HG03469 (cell line): ENCODE data around the gene NKX2-4.

Source experiments
- ATAC-seq: cut with Tn5 transposase; IDR thresholded peaks from one replicate; pipeline ENCODE4 v1.9.1; 2021; ENCODE audit warnings: mild to moderate bottlenecking, moderate library complexity, moderate number of reproducible peaks; ENCODE audit not compliant: unreplicated experiment

The NKX2-4 gene

DNA sequence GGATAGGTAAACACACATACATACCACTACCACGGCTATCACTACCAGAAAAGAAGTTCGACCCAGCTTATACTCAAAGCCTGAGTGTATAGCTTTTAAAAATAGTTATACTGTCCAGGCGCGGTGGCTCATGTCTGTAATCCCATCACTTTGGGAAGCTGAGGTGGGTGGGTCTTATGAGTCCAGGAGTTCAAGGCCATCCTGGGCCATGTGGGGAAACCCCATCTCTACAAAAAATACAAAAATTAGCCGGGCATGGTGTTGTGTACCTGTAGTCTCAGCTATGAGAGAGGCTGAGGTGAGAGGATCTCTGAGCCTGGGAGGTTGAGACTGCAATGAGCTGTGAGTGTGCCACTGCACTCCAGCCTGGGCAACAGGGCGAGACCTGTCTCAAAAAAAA, 32.9 kb downstream of the NKX2-4 start:
- no peak for ATAC-seq

DNA sequence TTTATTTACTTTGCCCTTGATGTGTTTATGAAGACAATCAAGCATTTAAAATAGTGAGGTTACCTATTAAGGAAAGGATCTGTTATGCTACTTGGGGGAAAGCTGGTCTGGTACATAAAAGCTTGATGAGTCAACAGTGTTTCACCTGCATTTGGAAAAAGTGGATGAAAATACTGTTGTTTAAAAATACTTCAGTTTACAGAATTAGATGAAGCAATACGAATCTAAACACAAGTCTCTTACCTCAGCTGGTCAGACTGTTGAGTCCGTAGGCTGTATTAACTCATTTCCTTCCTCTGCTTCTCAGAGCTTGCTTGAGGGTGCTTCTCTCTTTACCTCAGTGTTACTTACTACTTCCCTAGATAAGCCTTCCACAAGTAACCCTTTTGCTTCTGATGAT, 36.1 kb downstream of the NKX2-4 start:
- no peak for ATAC-seq

DNA sequence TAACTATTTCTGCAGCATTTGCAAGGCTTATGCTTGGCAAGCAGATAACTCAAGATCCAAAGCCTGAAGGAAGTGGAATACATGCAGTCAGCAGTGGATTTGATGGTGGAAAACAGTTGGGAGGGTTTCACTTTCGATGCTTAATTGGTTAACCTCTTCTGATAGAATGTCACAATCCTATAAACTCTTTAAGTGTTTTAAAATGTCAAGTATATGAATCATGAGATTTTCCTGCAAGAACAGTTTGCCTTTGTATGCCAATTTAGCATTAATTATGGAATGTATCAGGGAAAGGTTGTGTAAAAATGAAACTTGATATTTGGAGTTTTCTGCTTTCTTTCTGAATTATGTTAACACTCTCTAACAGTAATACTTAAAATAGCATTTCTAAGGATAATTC, 36.6 kb downstream of the NKX2-4 start:
- ATAC-seq, result no peak

DNA sequence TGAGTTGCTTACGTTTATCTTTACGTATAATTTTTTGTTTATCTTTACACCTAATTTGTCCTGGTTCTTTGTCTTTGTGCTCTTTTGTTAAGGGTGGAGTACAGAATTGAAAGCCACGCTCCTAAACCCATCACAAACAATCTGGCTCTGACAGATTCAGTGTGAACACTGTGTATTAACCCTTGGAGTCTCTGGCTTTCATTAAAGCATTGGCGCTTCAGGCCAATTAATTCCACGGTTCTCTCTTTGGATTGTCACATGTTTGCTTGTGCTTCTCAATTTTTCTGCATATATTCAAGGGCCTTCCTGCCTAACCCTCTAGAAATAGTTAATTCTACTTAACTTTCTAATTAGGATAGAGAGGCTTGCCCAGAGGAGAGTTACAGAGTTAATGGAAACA, 38.6 kb downstream of the NKX2-4 start:
- ATAC-seq, result no peak

DNA sequence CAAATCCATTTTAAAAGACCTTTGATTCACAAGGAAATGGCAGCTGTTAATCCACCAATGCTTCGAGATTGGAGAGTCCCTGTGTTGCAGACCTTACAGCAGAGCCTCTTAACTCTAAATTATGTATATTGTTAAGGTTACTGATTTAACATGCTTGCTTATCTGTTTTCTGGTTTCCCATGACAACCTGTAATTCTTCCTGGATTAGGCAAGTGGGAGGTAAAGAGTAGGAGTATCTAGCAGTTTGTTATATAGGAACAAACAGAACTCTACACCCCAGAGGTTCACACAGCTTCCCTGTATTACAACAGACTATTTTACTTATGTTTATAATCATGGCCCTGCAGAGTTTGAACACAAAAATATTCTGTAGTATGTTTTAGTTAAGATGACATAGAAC, 39.5 kb downstream of the NKX2-4 start:
- ATAC-seq, result no peak

DNA sequence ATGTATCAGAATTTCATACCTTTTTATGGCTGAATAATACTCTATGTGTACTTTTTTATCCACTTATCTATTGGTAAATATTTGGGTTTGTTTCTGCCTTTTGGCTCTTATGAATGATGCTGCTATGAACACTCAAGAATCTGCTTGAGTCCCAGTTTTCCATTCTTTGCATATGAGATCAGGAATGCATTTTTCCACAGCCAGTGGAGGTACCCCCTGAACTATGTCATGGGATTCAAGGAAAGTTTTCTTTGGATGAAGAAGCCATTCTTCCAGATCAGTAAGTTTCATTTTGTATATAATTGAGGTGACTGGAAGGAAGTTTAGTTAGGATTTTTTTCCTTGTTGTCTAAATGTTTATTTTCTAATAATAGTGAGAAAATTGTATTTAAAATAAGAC, 40.9 kb downstream of the NKX2-4 start:
- ATAC-seq, result no peak

DNA sequence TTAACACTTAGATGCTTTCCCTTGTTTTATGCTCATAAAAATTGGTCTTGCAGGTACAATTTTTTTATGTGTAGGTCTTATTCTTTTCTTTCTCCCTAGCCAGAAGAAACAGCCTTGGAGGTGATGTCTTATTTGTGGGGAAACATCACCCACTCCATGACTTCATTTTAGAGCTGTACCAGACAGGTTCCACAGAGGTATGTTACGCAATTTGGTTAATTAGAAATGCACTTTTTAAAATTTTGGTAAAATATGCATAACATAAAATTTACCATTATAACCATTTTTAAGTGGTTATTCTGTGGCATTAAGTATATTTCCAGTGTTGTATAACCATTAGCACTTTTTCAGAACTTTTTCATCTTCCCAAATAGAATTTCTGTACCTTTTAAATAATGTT, 41.3 kb downstream of the NKX2-4 start:
- no peak for ATAC-seq

DNA sequence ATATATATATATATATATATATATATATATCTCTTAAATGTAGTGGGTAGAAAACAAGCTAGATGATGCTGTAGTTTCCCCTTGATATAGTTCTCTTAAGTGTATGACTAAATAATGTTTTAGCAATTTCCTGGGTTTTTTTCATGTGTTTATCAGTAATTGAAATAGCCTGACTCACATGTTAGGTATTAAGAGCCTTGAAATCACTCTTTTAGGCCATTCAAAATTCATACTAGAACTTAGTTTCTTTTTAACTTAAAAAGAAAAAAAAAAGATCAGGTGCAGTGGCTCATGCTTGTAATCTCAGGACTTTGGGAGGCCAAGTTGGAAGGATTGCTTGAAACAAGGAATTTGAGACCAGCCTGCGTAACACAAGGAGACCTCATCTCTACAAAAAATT, 44.1 kb downstream of the NKX2-4 start:
- no peak for ATAC-seq

DNA sequence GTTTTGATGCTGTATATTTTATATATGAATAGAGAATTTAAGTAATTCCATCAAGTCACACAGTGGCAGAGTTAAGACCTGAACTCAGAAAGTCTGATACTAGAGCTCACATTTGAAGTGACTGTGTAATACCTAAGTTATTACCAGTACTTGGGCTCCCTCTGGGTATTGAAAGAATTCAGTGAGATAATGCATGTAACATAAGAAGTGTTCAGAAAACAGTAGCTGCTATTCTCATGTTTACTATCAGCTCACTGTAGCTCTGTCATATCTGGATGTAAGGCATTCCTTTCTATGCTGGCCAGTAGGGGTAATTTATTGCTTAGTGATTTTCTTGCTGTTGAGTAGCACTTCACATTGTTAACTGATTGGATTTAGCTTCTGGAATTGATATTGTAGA, 44.6 kb downstream of the NKX2-4 start:
- no peak for ATAC-seq
